Liver (tissue), 3 donors: ENCODE measurements around the gene EPGN.

Source experiments
- GABPA ChIP-seq, 2 donors: IDR thresholded peaks in 1 of 2; conservative IDR thresholded peaks in 1 of 2; 2 replicates each; pipeline ENCODE4 v1.6.1; 2016; ENCODE audit warnings: antibody characterized with exemption in 2 of 2, mild to moderate bottlenecking in 1 of 2, moderate library complexity in 1 of 2
- SP1 ChIP-seq: IDR thresholded peaks from 2 replicates; pipeline ENCODE4 v1.6.1; 2018; ENCODE audit warnings: antibody characterized with exemption, mild to moderate bottlenecking
- YY1 ChIP-seq: IDR thresholded peaks from 2 replicates; pipeline ENCODE4 v1.6.1; 2016; ENCODE audit warnings: antibody characterized with exemption, mild to moderate bottlenecking
- TF ChIP-seq, protein P1 (sequence below): fragments of 150-350 bp; IDR thresholded peaks from 2 replicates; pipeline ENCODE4 v1.5.1; 2017; ENCODE audit warnings: improper control_type of control experiment, low read depth, low read length; ENCODE audit not compliant: missing input control
- TF ChIP-seq, protein P2 (sequence below): IDR thresholded peaks from 2 replicates; pipeline ENCODE4 v1.6.1; 2016; ENCODE audit warnings: antibody characterized with exemption, mild to moderate bottlenecking
- TF ChIP-seq, protein P3 (sequence below): IDR thresholded peaks from 2 replicates; pipeline ENCODE4 v1.6.1; 2016; ENCODE audit warnings: antibody characterized with exemption
- donor health status: healthy.
- donor health status: healthy.

DNA sequence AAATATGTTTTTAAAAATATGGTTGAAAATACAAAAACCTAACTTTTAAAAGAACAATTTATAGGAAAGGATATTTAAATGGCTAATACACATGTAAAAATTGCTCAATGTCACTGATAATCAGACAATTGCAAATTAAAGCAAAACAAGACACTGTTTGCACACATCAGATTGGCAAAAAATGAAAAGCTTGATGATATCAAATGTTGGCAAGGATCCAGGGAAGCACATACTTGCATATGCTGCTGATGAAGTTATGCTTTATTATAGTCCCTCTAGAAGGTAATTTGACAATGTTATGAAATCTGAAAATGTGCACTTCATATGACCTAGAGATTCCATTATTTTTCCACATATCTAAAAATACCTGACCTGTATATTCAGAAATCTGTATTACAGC lies 45.7 kb upstream of the EPGN start:
- TF ChIP-seq, protein P1, sequence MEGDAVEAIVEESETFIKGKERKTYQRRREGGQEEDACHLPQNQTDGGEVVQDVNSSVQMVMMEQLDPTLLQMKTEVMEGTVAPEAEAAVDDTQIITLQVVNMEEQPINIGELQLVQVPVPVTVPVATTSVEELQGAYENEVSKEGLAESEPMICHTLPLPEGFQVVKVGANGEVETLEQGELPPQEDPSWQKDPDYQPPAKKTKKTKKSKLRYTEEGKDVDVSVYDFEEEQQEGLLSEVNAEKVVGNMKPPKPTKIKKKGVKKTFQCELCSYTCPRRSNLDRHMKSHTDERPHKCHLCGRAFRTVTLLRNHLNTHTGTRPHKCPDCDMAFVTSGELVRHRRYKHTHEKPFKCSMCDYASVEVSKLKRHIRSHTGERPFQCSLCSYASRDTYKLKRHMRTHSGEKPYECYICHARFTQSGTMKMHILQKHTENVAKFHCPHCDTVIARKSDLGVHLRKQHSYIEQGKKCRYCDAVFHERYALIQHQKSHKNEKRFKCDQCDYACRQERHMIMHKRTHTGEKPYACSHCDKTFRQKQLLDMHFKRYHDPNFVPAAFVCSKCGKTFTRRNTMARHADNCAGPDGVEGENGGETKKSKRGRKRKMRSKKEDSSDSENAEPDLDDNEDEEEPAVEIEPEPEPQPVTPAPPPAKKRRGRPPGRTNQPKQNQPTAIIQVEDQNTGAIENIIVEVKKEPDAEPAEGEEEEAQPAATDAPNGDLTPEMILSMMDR = no peak
- TF ChIP-seq SP1 (no peak), YY1 (no peak), GABPA (IDR thresholded peaks at IDR 0.05 in 1 of 2, conservative IDR thresholded peaks at IDR 0.05 in 1 of 2) (no peak)
- TF ChIP-seq, protein P2, sequence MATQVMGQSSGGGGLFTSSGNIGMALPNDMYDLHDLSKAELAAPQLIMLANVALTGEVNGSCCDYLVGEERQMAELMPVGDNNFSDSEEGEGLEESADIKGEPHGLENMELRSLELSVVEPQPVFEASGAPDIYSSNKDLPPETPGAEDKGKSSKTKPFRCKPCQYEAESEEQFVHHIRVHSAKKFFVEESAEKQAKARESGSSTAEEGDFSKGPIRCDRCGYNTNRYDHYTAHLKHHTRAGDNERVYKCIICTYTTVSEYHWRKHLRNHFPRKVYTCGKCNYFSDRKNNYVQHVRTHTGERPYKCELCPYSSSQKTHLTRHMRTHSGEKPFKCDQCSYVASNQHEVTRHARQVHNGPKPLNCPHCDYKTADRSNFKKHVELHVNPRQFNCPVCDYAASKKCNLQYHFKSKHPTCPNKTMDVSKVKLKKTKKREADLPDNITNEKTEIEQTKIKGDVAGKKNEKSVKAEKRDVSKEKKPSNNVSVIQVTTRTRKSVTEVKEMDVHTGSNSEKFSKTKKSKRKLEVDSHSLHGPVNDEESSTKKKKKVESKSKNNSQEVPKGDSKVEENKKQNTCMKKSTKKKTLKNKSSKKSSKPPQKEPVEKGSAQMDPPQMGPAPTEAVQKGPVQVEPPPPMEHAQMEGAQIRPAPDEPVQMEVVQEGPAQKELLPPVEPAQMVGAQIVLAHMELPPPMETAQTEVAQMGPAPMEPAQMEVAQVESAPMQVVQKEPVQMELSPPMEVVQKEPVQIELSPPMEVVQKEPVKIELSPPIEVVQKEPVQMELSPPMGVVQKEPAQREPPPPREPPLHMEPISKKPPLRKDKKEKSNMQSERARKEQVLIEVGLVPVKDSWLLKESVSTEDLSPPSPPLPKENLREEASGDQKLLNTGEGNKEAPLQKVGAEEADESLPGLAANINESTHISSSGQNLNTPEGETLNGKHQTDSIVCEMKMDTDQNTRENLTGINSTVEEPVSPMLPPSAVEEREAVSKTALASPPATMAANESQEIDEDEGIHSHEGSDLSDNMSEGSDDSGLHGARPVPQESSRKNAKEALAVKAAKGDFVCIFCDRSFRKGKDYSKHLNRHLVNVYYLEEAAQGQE = no peak
- TF ChIP-seq, protein P3, sequence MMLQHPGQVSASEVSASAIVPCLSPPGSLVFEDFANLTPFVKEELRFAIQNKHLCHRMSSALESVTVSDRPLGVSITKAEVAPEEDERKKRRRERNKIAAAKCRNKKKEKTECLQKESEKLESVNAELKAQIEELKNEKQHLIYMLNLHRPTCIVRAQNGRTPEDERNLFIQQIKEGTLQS = no peak
